HCT116 (cell line): ENCODE results near the gene SLC38A3. TPM values are rescaled to one million over a fixed set of nuclear protein-coding genes. Genes with fewer than 3 reads are reported as not detected.

Experiments
- ATAC-seq: fragments of 200-7000 bp; cut with Tn5 transposase; 2 replicates; pipeline ENCODE4 v1.9.1; 2020; ENCODE audit warnings: mild to moderate bottlenecking, moderate library complexity
- BruUV-seq: library from RNA; stranded (reverse); fragments of 400-500 nt; replicated peaks from 2 replicates; lab custom pipeline; 2021; lab: Mats Ljungman, UMichigan
- CTCF ChIA-PET: fragments of 300-600 bp; sonication (Branson Sonifier 250); formaldehyde crosslinking; loops from one replicate; lab custom pipeline; 2021; ENCODE audit warnings: antibody characterized with exemption; lab: Charles Lee
- POLR2A ChIA-PET: fragments of 300-600, 350-600 bp; sonication (Branson Sonifier 250); formaldehyde crosslinking; loops from one replicate; lab custom pipeline; 2021; ENCODE audit warnings: antibody characterized with exemption; lab: Charles Lee
- RAD21 ChIA-PET, 2 experiments: fragments of 300-600 bp; sonication (Branson Sonifier 250); formaldehyde crosslinking; loops; one replicate each; lab custom pipeline; 2023; ENCODE audit warnings: low total read pairs in 2 of 2; ENCODE audit not compliant: uncharacterized antibody in 2 of 2, unreplicated experiment in 2 of 2, low non-redundant PET in 1 of 2; lab: Charles Lee
- DNase-seq: peaks from one replicate; pipeline ENCODE4 v3.0.0-alpha.2; 2010; ENCODE audit warnings: low read depth, low spot score
- H2AFZ ChIP-seq: fragments of 200-600 bp; shearing (Covaris generic), sonication (generic); 2 replicates; pipeline ENCODE4 v1.6.1; 2017; ENCODE audit warnings: low read depth, mixed run types, mixed read lengths, antibody characterized with exemption, low read length; ENCODE audit not compliant: poor library complexity, severe bottlenecking
- H3K27ac ChIP-seq: 2 replicates; pipeline ENCODE4 v1.5.1; 2012; ENCODE audit warnings: low read depth, low read length
- H3K27me3 ChIP-seq: fragments of 200-600 bp; sonication (generic); 2 replicates; pipeline ENCODE4 v1.6.1; 2016; ENCODE audit warnings: mixed run types, low read length, mixed read lengths; ENCODE audit not compliant: insufficient read depth
- H3K36me3 ChIP-seq, 2 experiments: fragments of 200-500 bp in 1 of 2; fragments of 200-600 bp in 1 of 2; sonication (Bioruptor generic) in 1 of 2; sonication (generic) in 1 of 2; 2 replicates each; pipeline versions ENCODE4 v1.5.1 to v1.6.1; 2014 to 2016; ENCODE audit warnings: low read length in 2 of 2, inconsistent platforms in 1 of 2, mixed read lengths in 1 of 2, mixed run types in 1 of 2; ENCODE audit not compliant: insufficient read depth in 2 of 2, control insufficient read depth in 1 of 2
- H3K4me1 ChIP-seq, 2 experiments: fragments of 200-600 bp in 1 of 2; sonication (generic) in 1 of 2; 2 replicates each; pipeline versions ENCODE4 v1.5.1 to v1.6.1; 2012 to 2017; ENCODE audit warnings: low read length in 2 of 2, inconsistent platforms in 1 of 2, mild to moderate bottlenecking in 1 of 2, mixed read lengths in 1 of 2, mixed run types in 1 of 2, moderate library complexity in 1 of 2; ENCODE audit not compliant: insufficient read depth in 2 of 2, control insufficient read depth in 1 of 2
- H3K4me2 ChIP-seq: fragments of 200-600 bp; sonication (generic); 2 replicates; pipeline ENCODE4 v1.6.1; 2017; ENCODE audit warnings: mixed run types, low read length, mixed read lengths
- H3K4me3 ChIP-seq, 2 experiments: fragments of 200-600 bp in 1 of 2; sonication (generic) in 1 of 2; replicated peaks in 1 of 2; 2 replicates each; pipeline ENCODE4 v1.5.1; 2011 to 2016; ENCODE audit warnings: low read length in 2 of 2, control low read depth in 1 of 2, low read depth in 1 of 2, mild to moderate bottlenecking in 1 of 2, mixed read lengths in 1 of 2, mixed run types in 1 of 2
- H3K79me2 ChIP-seq: fragments of 200-600 bp; sonication (generic); 2 replicates; pipeline ENCODE4 v1.6.1; 2017; ENCODE audit warnings: mild to moderate bottlenecking, mixed run types, low read length, moderate library complexity, mixed read lengths; ENCODE audit not compliant: insufficient read depth
- H3K9ac ChIP-seq: fragments of 200-600 bp; sonication (generic); 2 replicates; pipeline ENCODE4 v1.6.1; 2016; ENCODE audit warnings: low read length, mixed read lengths
- H3K9me2 ChIP-seq: fragments of 200-600 bp; sonication (generic), shearing (Covaris generic); 2 replicates; pipeline ENCODE4 v1.6.1; 2017; ENCODE audit warnings: mixed run types, mild to moderate bottlenecking, moderate library complexity; ENCODE audit not compliant: insufficient read depth
- H3K9me3 ChIP-seq, 2 experiments: fragments of 200-500 bp in 1 of 2; fragments of 200-600 bp in 1 of 2; sonication (Bioruptor generic) in 1 of 2; sonication (generic) in 1 of 2; 2 replicates each; pipeline ENCODE4 v1.6.1; 2014 to 2017; ENCODE audit warnings: low read length in 2 of 2, mixed read lengths in 2 of 2, inconsistent platforms in 1 of 2, low read depth in 1 of 2, mild to moderate bottlenecking in 1 of 2, mixed run types in 1 of 2, moderate library complexity in 1 of 2; ENCODE audit not compliant: control insufficient read depth in 1 of 2, insufficient read depth in 1 of 2
- H4K20me1 ChIP-seq: fragments of 200-600 bp; sonication (generic), shearing (Covaris generic); 2 replicates; pipeline ENCODE4 v1.6.1; 2017; ENCODE audit warnings: mixed run types, mild to moderate bottlenecking, moderate library complexity; ENCODE audit not compliant: insufficient read depth
- ATF3 ChIP-seq: IDR thresholded peaks from 2 replicates; pipeline ENCODE4 v1.6.1; 2012
- CBX3 ChIP-seq: IDR thresholded peaks from 2 replicates; pipeline ENCODE4 v1.6.1; 2012; ENCODE audit warnings: low read depth
- CEBPB ChIP-seq: IDR thresholded peaks from 2 replicates; pipeline ENCODE4 v1.6.1; 2012; ENCODE audit warnings: low read depth
- EGR1 ChIP-seq: IDR thresholded peaks from 2 replicates; pipeline ENCODE4 v1.6.1; 2012; ENCODE audit warnings: low read depth
- EZH2 ChIP-seq: fragments of 200-600 bp; sonication (generic); IDR thresholded peaks from 2 replicates; pipeline ENCODE4 v1.6.1; 2017; ENCODE audit warnings: antibody characterized with exemption, mixed run types
- EZH2phosphoT487 ChIP-seq: fragments of 200-600 bp; IDR thresholded peaks from 2 replicates; pipeline ENCODE4 v1.6.1; 2018; ENCODE audit warnings: antibody characterized with exemption, borderline replicate concordance
- JUND ChIP-seq: IDR thresholded peaks from 2 replicates; pipeline ENCODE4 v1.6.1; 2012
- POLR2A ChIP-seq: IDR thresholded peaks from 2 replicates; pipeline ENCODE4 v1.7.0; 2011; ENCODE audit warnings: borderline replicate concordance; ENCODE audit not compliant: insufficient read depth, insufficient read length; ENCODE audit errors: extremely low read depth
- POLR2AphosphoS5 ChIP-seq: IDR thresholded peaks from 2 replicates; pipeline ENCODE4 v1.6.1; 2011; ENCODE audit warnings: mild to moderate bottlenecking, low read depth, low read length, moderate library complexity
- RAD21 ChIP-seq: IDR thresholded peaks from 2 replicates; pipeline ENCODE4 v1.6.1; 2012; ENCODE audit warnings: low read depth, mild to moderate bottlenecking
- REST ChIP-seq: IDR thresholded peaks from 2 replicates; pipeline ENCODE4 v1.6.1; 2012; ENCODE audit warnings: low read depth
- SRF ChIP-seq: IDR thresholded peaks from 2 replicates; pipeline ENCODE4 v1.6.1; 2012; ENCODE audit warnings: low read depth
- TCF7L2 ChIP-seq: IDR thresholded peaks from 2 replicates; pipeline ENCODE4 v1.7.0; 2011; ENCODE audit warnings: borderline replicate concordance, inconsistent platforms; ENCODE audit not compliant: insufficient read depth, insufficient read length; ENCODE audit errors: extremely low read depth
- YY1 ChIP-seq: IDR thresholded peaks from 2 replicates; pipeline ENCODE4 v1.6.1; 2011; ENCODE audit warnings: low read length, low read depth, moderate library complexity, mild to moderate bottlenecking; ENCODE audit not compliant: insufficient replicate concordance; ENCODE audit errors: extremely low read depth
- ZBTB33 ChIP-seq: IDR thresholded peaks from 2 replicates; pipeline ENCODE4 v1.6.1; 2011; ENCODE audit warnings: mild to moderate bottlenecking, low read length, moderate library complexity; ENCODE audit not compliant: insufficient replicate concordance; ENCODE audit errors: extremely low read depth
- ZFX ChIP-seq: fragments of 450-650 bp; IDR thresholded peaks from 2 replicates; pipeline ENCODE4 v1.6.1; 2017
- intact Hi-C: fragments of 100-400 bp; cut with micrococcal nuclease; formaldehyde crosslinking; loops from 2 replicates; pipeline ENCODE4 v1.10.0; 2022
- total RNA-seq: library from RNA; stranded (reverse); gene quantifications from one replicate; pipeline ENCODE4 v1.2.1, GENCODE V29; 2021; ENCODE audit not compliant: unreplicated experiment

Gene SLC38A3
- total RNA-seq, 1 experiment from 2014 or later = 3.1 TPM

GRCh38 chr3:50210176-50210509 is 5.1 kb downstream of the SLC38A3 start (continued):
- TF ChIP-seq ZBTB33 = no peak

- Histone ChIP-seq H3K4me1 (peaks cover 3 to 12% of the 10 kb centered on the region in 2 experiments; a peak in 1 of 4 replicates), H3K27me3 (no peaks in the 10 kb centered on the region)
- no peak for DNase-seq
These were observed 5.7 kb downstream of the SLC38A3 start for GRCh38 chr3:50210510-50211367.

More at GRCh38 chr3:50210510-50211367, 5.7 kb downstream of the SLC38A3 start:
- ChIA-PET RAD21 (interaction anchor here in 1 of 2 experiments (0.6 kb wide), 1 partner anchor 61 kb away, joined by 7 read pairs; no protein-coding TSS in a partner anchor), POLR2A (interaction anchor here (0.6 to 1.2 kb wide), 2 partner anchors 16 to 71 kb away, joined by 3 read pairs; no protein-coding TSS in a partner anchor), CTCF (interaction anchor here (1.3 to 3.0 kb wide), 4 partner anchors 16 kb away, joined by 4 to 10 read pairs (median 7); no protein-coding TSS in a partner anchor)
- intact Hi-C loops = no loop called here
- H3K9me3 ChIP-seq = no peaks in the 10 kb centered on the region
- H2AFZ ChIP-seq = no peak overlapping the region
- no peak overlapping the region for H3K9ac ChIP-seq
- H3K79me2 ChIP-seq = no peaks in the 10 kb centered on the region
- H3K4me2 ChIP-seq = no peak overlapping the region
- BruUV-seq = no TSS peak
- H3K36me3 ChIP-seq = no peaks in the 10 kb centered on the region
- no peaks in the 10 kb centered on the region for H3K9me2 ChIP-seq
- no peak for ATAC-seq
- TF ChIP-seq ATF3 (no peak), YY1 (no peak), POLR2A (no peak), EGR1 (no peak), CBX3 (no peak), SRF (no peak), CEBPB (no peak), EZH2 (no peak), ZBTB33 (no peak), TCF7L2 (no peak), JUND (no peak), REST (no peak), EZH2phosphoT487 (no peak), RAD21 (no peak), POLR2AphosphoS5 (no peak), ZFX (no peak)
- H4K20me1 ChIP-seq = no peaks in the 10 kb centered on the region
- H3K27ac ChIP-seq = no peak overlapping the region; the same call in 1 of the 2 replicates
- no peak overlapping the region for H3K4me3 ChIP-seq
